NOMO-1 treated with dmso at 0.1 percent for 144 hours (cell line): ENCODE measurements around the gene GNG14.
A peak's percentile ranks its signal among the peaks of the same experiment; 100 is the strongest.
"Not testable (repeated sequence)": the region's sequence is repeated elsewhere in the genome, so short reads cannot be mapped to it uniquely, and the experiment has no call there.

ENCODE experiments used
- DNase-seq: peaks from one replicate; lab custom pipeline; 2025; ENCODE audit not compliant: unreplicated experiment; lab: John Stamatoyannopoulos, UW

The GNG14 gene

GRCh38 chr19:12666265-12667048 lies 21.3 kb upstream of the GNG14 start, which contains the start of the genes MAN2B1 and WDR83:
TSS of gene MAN2B1 (minus strand) at chr19:12666742. CDS start at chr19:12666701, 41 bp downstream.
TSS of gene WDR83 (plus strand) at chr19:12666807. CDS start at chr19:12669791, 2,984 bp downstream.
- DNase-seq = peak; percentile 46

GRCh38 chr19:12667731-12668302 lies 20.0 kb upstream of the GNG14 start:
- DNase-seq = no peak

- DNase-seq = no peak
Measured at GRCh38 chr19:12668346-12668745, 19.5 kb upstream of the GNG14 start.

- no peak for DNase-seq
Measured at GRCh38 chr19:12668932-12669269, 18.9 kb upstream of the GNG14 start.

DNA sequence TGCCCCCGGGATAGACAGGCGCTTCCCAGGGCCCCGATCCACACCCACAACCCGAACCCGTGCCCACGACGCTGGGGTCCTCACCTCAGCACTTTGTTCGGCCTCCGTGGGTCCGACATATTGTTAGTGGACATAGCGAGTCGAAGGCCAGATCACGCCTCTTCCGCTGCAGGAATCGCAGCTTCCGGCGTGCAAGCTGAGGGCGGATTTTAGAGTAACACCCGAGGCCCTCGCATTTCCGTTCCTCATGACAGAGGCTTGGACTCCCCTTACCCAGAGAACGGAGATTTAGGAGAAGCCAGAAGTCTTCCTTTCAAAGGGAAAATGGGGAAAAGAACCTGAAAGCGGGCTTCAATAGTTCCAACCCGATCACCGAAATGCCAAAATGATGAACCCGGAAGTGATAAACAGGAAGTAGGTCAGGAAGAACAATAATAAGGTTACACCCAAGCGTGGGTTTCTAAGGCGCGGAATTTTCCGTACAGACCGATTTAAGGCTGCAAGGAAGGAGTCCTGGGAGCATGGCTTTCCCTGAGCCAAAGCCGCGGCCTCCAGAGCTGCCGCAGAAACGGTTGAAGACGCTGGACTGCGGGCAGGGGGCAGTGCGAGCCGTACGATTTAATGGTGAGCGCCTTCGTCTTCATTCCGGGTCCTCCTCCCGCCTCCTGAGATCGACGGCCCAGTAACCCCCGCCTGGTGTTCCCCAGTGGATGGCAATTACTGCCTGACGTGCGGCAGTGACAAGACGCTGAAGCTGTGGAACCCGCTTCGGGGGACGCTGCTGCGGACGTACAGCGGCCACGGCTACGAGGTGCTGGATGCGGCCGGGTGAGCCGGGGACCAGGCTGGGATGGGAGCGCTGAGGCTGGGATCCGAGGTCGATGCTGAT lies 18.3 kb upstream of the GNG14 start:
- DNase-seq = peak; percentile 77

- no peak for DNase-seq
Measured at GRCh38 chr19:12670159-12670928, 17.5 kb upstream of the GNG14 start.

GRCh38 chr19:12672744-12673143 lies 15.1 kb upstream of the GNG14 start:
- no peak for DNase-seq

DNA sequence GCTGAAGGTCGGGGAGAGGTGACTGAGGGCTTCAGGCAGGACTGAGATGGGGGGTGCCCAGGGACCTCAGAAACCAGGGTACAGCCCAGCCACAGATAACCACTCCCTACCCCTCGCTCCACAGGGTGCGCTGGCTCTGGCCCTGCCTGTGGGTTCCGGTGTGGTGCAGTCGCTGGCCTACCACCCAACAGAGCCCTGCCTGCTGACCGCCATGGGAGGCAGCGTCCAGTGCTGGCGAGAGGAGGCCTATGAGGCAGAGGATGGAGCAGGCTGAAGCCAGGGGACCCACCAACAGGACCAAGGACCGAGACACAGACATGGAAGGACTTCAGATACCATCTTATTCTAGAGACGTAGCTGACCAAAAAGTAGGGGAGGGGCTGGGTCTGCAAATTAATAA lies 12.4 kb upstream of the GNG14 start:
- no peak for DNase-seq

DNA sequence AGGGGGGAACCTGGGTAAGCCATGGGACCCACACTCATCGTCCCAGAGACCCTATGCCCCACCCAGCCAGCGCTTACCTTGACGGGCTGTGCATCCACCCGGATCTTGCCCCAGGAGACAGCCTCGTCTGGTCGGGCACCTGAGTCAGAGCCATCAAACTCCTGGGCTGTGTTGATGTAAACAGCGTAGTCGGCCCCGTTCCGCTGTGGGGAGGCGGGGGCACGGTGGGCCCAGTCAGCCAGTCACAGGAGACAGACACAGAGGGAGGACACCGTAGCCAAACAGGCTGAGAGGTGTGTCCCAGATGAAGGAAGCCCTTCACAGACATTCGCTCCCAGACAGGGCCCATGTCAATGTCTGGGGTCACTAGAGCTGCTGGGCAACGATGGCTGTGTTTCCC lies 11.9 kb upstream of the GNG14 start:
- DNase-seq = no peak

DNA sequence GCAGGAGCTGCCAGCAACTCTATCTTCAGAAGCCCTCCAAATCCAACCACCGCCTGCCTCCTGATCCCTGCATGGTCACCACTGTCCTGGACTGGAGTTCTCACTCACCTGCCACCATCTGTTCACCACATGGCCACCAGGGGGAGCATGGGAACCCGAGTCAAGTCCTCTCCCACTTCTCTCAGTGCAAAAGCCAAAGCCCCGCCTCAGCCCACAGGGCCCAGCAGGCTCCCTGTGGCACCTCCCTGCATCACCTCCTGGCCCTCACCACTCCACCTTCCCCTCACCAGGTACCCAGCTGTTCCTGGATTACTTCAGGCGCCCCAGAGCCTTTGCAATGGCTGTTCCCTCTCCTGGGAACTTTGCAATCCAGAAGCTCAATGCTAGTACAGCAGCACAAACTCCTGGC lies 11.4 kb upstream of the GNG14 start:
- DNase-seq = peak; percentile 16

DNA sequence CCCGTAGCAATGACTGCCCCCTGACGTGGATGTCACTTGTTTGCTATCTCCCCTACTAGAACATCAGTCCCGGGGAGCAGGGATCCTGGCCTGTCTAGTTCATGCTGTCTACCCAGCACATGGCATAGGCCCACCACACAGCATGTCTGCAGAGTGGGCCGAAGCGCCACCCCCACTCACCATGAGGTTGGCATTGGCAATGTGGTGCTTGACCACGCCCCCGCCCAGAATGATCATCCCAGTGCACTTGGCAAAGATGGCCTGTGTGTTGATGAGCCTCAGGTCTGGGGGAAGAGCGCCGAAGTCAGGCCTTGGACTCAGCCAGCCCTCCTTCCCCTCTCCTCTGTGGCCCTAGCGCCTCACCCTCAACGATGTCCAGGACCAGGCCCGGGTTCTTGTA lies 10.9 kb upstream of the GNG14 start:
- no peak for DNase-seq

DNA sequence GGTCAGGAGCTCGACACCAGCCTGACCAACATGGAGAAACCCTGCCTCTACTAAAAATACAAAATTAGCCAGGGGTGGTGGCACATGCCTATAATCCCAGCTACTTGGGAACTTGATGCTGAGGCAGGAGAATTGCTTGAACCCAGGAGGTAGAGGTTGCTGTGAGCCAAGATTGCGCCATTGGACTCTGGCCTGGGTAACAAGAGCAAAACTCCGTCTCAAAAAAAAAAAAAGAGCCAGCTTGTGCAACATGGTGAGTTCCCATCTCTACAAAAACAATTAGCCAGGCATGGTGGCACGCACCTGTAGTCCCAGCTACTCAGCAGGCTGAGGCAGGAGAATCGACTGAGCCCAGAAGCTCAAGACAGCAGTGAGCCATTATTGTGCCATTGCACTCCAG lies 9.8 kb upstream of the GNG14 start:
- not testable (repeated sequence) for DNase-seq

- DNase-seq = no peak
Measured at GRCh38 chr19:12680034-12680433, 7.8 kb upstream of the GNG14 start.

GRCh38 chr19:12681074-12681987 lies 6.5 kb upstream of the GNG14 start, which contains the start of gene DHPS:
TSS of gene DHPS (minus strand) at chr19:12681880. CDS start at chr19:12681766, 114 bp downstream.
- DNase-seq = peak; percentile 95

DNA sequence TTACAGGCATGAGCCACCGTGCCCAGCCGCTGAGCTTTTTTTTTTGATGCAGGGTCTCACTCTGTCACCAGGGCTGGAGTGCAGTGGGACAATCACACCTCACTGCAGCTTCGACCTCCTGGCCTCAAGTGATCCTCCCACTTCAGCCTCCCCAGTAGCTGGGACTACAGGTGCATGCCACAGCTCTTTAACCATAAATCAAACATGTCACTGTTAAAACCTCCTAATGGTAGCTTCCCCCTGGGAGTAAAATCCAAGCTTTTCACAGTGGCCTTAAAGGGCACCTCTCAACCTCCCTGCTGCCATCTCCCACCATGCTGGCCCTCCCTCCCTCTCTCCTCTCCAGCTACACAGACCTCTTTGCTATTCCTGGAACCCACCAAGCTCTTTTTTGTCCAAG lies 2.0 kb upstream of the GNG14 start:
- DNase-seq = no peak

DNA sequence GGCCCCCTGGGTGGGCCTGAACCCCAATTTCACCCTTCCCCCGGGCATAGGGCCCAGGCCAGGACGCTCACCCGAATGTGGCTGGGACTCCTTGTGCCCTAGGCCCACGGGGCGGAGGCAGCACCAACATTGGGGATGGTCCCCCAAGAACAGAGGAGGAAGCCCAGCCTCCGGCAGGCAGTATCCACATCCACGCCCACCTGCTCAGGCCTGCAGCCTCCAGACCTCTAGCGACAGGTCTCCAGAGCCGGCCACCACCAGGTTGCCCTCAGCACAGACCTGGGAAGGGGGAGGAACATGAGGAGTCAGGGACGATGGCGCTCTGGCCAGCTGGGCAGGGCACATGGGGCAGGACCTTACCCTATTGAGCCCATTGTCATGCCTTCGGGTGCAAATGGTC lies 1.2 kb downstream of the GNG14 start:
- no peak for DNase-seq

DNA sequence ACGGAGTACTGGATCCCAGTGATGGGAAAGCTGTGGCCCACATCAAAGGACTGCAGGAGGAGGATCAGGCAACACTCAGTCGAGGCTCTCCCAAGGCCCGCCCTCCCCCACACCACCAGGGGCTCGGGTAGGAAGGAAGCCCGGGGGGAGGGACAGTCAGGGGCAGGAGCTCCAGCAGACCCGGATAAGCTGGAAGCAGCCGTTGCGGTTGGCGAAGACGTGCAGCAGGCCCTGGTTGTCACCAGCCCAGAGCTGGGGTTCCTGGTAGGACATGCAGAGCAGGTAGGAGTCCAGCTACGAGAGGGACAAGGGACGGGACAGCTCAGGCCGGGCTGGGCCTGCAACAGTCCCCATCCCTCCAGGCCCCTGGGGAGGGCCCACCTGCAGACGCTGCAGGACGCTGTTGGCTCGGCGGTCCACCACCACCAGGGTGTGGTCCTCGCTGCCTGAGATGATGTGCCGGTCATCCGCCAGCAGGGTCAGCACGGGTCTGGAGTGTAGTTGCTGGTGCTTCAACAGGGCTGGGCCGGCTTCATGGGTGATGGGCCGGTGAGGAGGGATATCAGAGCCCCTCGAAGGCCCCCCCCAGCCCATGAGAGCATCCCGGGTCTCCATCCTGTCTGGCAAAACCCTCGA lies 1.9 kb downstream of the GNG14 start:
- DNase-seq = no peak

- DNase-seq = no peak
Measured at GRCh38 chr19:12692960-12693359, 5.2 kb downstream of the GNG14 start.

DNA sequence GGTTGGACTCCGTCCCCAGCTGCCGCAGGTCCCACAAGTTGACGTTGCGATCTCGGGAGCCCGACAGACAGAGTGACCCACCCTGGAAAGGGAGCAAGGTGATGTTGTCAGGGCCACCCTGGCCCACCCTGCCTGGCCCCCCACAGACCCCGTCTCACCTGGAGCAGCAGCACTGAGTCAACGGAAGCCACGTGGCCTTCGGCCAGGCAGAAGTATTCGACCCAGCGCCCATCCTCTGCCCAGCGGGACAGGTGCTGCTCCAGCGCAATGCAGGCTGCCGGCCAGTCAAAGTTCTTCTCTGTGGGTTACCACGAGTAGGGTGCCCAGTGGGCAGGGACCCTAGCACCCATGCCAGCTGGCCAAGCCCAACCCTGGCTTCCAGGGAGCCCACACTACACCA lies 6.8 kb downstream of the GNG14 start:
- DNase-seq = no peak
